22Rv1 (cell line): ENCODE measurements around the gene ERP27.

Source experiments
- ZFX ChIP-seq: fragments of 450-650 bp; IDR thresholded peaks from 2 replicates; pipeline ENCODE4 v1.6.1; 2017; ENCODE audit warnings: antibody characterized with exemption, borderline replicate concordance
- TF ChIP-seq, protein P1 (sequence below): fragments of 450-650 bp; IDR thresholded peaks from 2 replicates; pipeline ENCODE4 v1.5.1; 2017; ENCODE audit warnings: mild to moderate bottlenecking

DNA sequence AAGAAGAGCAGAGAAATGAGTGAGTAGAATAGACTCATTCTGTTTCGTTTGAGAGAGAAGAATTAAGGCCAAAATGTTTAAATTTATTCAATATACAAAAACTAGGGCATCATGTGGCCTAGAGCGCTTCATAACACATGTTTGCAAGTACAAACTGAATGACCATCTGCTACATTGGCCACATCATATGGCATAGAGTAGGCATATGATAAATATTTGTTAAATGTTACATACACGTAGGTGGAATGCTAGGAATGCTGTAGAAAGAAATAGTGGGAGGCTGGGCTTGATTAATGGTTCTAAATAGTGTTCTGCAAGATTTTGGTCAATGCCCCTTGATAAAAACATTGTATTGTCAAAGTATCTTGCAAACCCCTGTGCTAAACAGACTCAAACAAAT is 63.5 kb downstream of the ERP27 start:
- TF ChIP-seq, protein P1, sequence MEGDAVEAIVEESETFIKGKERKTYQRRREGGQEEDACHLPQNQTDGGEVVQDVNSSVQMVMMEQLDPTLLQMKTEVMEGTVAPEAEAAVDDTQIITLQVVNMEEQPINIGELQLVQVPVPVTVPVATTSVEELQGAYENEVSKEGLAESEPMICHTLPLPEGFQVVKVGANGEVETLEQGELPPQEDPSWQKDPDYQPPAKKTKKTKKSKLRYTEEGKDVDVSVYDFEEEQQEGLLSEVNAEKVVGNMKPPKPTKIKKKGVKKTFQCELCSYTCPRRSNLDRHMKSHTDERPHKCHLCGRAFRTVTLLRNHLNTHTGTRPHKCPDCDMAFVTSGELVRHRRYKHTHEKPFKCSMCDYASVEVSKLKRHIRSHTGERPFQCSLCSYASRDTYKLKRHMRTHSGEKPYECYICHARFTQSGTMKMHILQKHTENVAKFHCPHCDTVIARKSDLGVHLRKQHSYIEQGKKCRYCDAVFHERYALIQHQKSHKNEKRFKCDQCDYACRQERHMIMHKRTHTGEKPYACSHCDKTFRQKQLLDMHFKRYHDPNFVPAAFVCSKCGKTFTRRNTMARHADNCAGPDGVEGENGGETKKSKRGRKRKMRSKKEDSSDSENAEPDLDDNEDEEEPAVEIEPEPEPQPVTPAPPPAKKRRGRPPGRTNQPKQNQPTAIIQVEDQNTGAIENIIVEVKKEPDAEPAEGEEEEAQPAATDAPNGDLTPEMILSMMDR: no peak
- no peak for TF ChIP-seq ZFX
